ENCODE results near the gene PRDM2. TPM values are rescaled to one million over a fixed set of nuclear protein-coding genes. Genes with fewer than 3 reads are reported as not detected.
A peak's percentile ranks its signal among the peaks of the same experiment; 100 is the strongest.

The PRDM2 gene
- total and polyA plus RNA-seq, 2 of the 13 experiments (the other 11 are each of a cell fraction or from before 2014, with no cell fraction given): 4.0 to 6.5 TPM

DNA sequence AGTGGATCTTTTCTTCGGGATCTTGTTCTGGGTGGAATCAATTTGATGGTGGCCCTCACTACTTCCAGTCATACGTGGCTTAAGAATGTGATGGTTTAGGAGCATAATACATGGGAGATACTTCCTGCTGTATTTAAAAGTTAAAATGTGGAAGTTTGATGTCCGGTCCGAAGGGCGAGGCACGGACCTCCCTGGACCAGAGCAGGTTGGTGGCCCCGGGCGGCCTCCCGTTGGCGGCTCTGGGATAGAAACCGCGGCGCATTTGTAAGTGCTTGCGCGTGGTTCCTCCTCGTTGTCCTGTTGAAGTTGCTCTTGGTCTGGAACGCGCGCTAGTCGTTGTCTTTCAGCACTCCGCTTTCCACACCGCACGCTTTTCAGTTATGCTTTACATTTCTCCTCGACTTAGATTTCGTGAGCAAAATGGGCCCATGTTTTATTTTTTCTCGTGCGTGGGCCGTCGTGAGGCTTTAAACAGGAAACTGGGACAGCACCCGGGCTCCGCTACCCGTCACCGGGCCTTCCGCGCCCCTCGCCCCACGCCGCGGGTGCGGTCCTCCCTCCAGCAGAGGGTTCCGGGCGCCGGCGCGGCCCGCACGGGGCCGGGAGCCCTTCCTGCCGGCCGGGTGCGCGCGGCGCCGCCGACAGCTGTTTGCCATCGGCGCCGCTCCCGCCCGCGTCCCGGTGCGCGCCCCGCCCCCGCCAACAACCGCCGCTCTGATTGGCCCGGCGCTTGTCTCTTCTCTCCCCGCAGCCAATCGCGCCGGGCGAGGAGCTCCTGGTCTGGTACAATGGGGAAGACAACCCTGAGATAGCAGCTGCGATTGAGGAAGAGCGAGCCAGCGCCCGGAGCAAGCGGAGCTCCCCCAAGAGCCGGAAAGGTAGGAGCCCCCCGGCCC lies 48.9 kb downstream of the PRDM2 start (continued):
- TF ChIP-seq, protein P1, sequence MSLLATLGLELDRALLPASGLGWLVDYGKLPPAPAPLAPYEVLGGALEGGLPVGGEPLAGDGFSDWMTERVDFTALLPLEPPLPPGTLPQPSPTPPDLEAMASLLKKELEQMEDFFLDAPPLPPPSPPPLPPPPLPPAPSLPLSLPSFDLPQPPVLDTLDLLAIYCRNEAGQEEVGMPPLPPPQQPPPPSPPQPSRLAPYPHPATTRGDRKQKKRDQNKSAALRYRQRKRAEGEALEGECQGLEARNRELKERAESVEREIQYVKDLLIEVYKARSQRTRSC (CRISPR knock-in tag; IDR thresholded peaks at IDR 0.05; ENCODE audit: low read depth): no peak
- TF ChIP-seq, protein P2, sequence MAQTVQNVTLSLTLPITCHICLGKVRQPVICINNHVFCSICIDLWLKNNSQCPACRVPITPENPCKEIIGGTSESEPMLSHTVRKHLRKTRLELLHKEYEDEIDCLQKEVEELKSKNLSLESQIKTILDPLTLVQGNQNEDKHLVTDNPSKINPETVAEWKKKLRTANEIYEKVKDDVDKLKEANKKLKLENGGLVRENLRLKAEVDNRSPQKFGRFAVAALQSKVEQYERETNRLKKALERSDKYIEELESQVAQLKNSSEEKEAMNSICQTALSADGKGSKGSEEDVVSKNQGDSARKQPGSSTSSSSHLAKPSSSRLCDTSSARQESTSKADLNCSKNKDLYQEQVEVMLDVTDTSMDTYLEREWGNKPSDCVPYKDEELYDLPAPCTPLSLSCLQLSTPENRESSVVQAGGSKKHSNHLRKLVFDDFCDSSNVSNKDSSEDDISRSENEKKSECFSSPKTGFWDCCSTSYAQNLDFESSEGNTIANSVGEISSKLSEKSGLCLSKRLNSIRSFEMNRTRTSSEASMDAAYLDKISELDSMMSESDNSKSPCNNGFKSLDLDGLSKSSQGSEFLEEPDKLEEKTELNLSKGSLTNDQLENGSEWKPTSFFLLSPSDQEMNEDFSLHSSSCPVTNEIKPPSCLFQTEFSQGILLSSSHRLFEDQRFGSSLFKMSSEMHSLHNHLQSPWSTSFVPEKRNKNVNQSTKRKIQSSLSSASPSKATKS (CRISPR knock-in tag; IDR thresholded peaks at IDR 0.05): no peak
- TF ChIP-seq ZNF841 (CRISPR knock-in tag; IDR thresholded peaks at IDR 0.05; ENCODE audit: borderline replicate concordance): no peak
- TF ChIP-seq ZNF207 (IDR thresholded peaks at IDR 0.05; ENCODE audit: borderline replicate concordance): no peak
- TF ChIP-seq, protein P3, sequence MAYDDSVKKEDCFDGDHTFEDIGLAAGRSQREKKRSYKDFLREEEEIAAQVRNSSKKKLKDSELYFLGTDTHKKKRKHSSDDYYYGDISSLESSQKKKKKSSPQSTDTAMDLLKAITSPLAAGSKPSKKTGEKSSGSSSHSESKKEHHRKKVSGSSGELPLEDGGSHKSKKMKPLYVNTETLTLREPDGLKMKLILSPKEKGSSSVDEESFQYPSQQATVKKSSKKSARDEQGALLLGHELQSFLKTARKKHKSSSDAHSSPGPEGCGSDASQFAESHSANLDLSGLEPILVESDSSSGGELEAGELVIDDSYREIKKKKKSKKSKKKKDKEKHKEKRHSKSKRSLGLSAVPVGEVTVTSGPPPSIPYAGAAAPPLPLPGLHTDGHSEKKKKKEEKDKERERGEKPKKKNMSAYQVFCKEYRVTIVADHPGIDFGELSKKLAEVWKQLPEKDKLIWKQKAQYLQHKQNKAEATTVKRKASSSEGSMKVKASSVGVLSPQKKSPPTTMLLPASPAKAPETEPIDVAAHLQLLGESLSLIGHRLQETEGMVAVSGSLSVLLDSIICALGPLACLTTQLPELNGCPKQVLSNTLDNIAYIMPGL (CRISPR knock-in tag; IDR thresholded peaks at IDR 0.05; ENCODE audit: borderline replicate concordance in 1 of 2, low read depth in 1 of 2): peak in 1 of 2 experiments; percentile 24; a peak in 3 of 4 replicates
- peak; percentile 2; the same call in 1 of the 2 replicates for TF ChIP-seq ZNF563 (CRISPR knock-in tag; IDR thresholded peaks at IDR 0.05)
- no peak for TF ChIP-seq ZNF552 (CRISPR knock-in tag; IDR thresholded peaks at IDR 0.05; ENCODE audit: borderline replicate concordance)
- TF ChIP-seq NFE2L2 (IDR thresholded peaks at IDR 0.05; ENCODE audit: low read length): no peak
- peak; percentile 84 for TF ChIP-seq NFYB (CRISPR knock-in tag; IDR thresholded peaks at IDR 0.05)
- TF ChIP-seq, protein P4, sequence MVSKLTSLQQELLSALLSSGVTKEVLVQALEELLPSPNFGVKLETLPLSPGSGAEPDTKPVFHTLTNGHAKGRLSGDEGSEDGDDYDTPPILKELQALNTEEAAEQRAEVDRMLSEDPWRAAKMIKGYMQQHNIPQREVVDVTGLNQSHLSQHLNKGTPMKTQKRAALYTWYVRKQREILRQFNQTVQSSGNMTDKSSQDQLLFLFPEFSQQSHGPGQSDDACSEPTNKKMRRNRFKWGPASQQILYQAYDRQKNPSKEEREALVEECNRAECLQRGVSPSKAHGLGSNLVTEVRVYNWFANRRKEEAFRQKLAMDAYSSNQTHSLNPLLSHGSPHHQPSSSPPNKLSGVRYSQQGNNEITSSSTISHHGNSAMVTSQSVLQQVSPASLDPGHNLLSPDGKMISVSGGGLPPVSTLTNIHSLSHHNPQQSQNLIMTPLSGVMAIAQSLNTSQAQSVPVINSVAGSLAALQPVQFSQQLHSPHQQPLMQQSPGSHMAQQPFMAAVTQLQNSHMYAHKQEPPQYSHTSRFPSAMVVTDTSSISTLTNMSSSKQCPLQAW (CRISPR knock-in tag; IDR thresholded peaks at IDR 0.05): no peak
- TF ChIP-seq, protein P5, sequence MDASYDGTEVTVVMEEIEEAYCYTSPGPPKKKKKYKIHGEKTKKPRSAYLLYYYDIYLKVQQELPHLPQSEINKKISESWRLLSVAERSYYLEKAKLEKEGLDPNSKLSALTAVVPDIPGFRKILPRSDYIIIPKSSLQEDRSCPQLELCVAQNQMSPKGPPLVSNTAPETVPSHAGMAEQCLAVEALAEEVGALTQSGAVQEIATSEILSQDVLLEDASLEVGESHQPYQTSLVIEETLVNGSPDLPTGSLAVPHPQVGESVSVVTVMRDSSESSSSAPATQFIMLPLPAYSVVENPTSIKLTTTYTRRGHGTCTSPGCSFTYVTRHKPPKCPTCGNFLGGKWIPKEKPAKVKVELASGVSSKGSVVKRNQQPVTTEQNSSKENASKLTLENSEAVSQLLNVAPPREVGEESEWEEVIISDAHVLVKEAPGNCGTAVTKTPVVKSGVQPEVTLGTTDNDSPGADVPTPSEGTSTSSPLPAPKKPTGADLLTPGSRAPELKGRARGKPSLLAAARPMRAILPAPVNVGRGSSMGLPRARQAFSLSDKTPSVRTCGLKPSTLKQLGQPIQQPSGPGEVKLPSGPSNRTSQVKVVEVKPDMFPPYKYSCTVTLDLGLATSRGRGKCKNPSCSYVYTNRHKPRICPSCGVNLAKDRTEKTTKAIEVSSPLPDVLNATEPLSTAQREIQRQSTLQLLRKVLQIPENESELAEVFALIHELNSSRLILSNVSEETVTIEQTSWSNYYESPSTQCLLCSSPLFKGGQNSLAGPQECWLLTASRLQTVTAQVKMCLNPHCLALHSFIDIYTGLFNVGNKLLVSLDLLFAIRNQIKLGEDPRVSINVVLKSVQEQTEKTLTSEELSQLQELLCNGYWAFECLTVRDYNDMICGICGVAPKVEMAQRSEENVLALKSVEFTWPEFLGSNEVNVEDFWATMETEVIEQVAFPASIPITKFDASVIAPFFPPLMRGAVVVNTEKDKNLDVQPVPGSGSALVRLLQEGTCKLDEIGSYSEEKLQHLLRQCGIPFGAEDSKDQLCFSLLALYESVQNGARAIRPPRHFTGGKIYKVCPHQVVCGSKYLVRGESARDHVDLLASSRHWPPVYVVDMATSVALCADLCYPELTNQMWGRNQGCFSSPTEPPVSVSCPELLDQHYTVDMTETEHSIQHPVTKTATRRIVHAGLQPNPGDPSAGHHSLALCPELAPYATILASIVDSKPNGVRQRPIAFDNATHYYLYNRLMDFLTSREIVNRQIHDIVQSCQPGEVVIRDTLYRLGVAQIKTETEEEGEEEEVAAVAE (CRISPR knock-in tag; IDR thresholded peaks at IDR 0.05; ENCODE audit: borderline replicate concordance): peak; percentile 99
- no peak for TF ChIP-seq ZNF883 (CRISPR knock-in tag; IDR thresholded peaks at IDR 0.05; ENCODE audit: not compliant biosample characterization)
- TF ChIP-seq, protein P6, sequence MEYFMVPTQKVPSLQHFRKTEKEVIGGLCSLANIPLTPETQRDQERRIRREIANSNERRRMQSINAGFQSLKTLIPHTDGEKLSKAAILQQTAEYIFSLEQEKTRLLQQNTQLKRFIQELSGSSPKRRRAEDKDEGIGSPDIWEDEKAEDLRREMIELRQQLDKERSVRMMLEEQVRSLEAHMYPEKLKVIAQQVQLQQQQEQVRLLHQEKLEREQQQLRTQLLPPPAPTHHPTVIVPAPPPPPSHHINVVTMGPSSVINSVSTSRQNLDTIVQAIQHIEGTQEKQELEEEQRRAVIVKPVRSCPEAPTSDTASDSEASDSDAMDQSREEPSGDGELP (IDR thresholded peaks at IDR 0.05; ENCODE audit: borderline replicate concordance, low read depth): peak; percentile 90; the same call in 1 of the 2 replicates

Data from HepG2 (cell line).